Activated CD8-positive, alpha-beta T cell treated with anti-CD3 and anti-CD28 coated beads for 36 hours (primary cell): Measurements from ENCODE around the gene PSMB3. TPM values are rescaled to one million over a fixed set of nuclear protein-coding genes. Genes with fewer than 3 reads are reported as not detected.

Source experiments
- ATAC-seq: fragments of 200-7000 bp; cut with Tn5 transposase; one replicate; pipeline ENCODE4 v1.10.0; 2021; ENCODE audit warnings: mild to moderate bottlenecking, moderate library complexity
- CTCF ChIA-PET: fragments of 350-600 bp; sonication (Branson Sonifier 250); formaldehyde crosslinking; loops from one replicate; lab custom pipeline; 2021; ENCODE audit warnings: antibody characterized with exemption; lab: Charles Lee
- POLR2A ChIA-PET: fragments of 350-600 bp; sonication (Branson Sonifier 250); formaldehyde crosslinking; loops from one replicate; lab custom pipeline; 2021; ENCODE audit warnings: antibody characterized with exemption; lab: Charles Lee
- DNase-seq: peaks from one replicate; pipeline ENCODE4 v3.0.0-alpha.2; 2020
- H3K27ac Mint-ChIP-seq: one replicate; pipeline ENCODE4 v1.8.0; 2021; ENCODE audit warnings: mild to moderate bottlenecking, mixed read lengths
- H3K27me3 Mint-ChIP-seq: one replicate; pipeline ENCODE4 v1.8.0; 2021; ENCODE audit warnings: mixed read lengths
- H3K36me3 Mint-ChIP-seq: one replicate; pipeline ENCODE4 v1.8.0; 2021; ENCODE audit warnings: low read depth, mixed read lengths
- H3K4me1 Mint-ChIP-seq: one replicate; pipeline ENCODE4 v1.8.0; 2021; ENCODE audit warnings: low read depth, mixed read lengths
- H3K4me3 Mint-ChIP-seq: one replicate; pipeline ENCODE4 v1.8.0; 2021; ENCODE audit warnings: mild to moderate bottlenecking, moderate library complexity, mixed read lengths
- H3K9me3 Mint-ChIP-seq: one replicate; pipeline ENCODE4 v1.8.0; 2021; ENCODE audit warnings: mixed read lengths
- intact Hi-C: fragments of 100-400 bp; cut with micrococcal nuclease; formaldehyde crosslinking; loops from one replicate; pipeline ENCODE4 v1.10.0; 2022
- total RNA-seq, 2 experiments: library from RNA; stranded (reverse); gene quantifications; one replicate each; pipeline ENCODE4 v1.2.3, GENCODE V29; 2021
- TF ChIP-seq, protein P1 (sequence below): fragments of 200-600 bp; IDR thresholded peaks from one replicate; pipeline ENCODE4 v1.8.0; 2022; ENCODE audit warnings: antibody characterized with exemption, mild to moderate bottlenecking

Gene PSMB3
- total RNA-seq, 2 experiments from 2014 or later, result 275 to 279 TPM

DNA sequence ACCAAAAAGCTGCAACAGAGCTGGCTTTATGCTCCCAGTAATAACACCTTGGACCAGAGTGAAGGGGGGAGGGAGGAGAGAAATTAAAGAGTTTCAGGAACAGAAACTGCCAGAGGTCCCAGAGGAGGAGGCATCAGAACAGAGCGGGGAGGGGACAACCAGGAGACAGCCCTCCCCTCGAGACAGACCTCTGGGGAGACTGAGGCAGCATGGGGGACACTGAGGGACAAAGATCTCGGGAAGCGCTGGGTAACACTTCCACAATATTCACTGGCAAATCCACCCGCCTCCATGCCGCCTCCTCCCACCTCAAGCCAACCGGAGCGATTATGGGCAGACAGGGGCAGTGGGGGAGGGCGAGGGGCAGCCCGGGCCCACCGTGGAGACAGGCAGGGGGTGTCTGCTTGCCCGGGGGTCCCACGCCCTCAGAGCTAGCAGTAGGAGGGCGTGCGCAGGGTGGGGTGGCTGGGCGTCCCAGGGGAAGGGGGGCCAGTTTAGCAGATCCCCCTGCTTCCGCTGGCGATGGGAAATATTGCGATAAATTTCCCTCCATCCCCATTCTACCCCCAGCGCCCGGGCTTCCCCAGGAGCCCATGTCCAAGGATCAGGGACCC lies 5.6 kb upstream of the PSMB3 start:
- intact Hi-C loops, result no loop called here
- DNase-seq, result no peak
- H3K27ac Mint-ChIP-seq, result no peak overlapping the region
- no peaks in the 10 kb centered on the region for H3K9me3 Mint-ChIP-seq
- H3K4me3 Mint-ChIP-seq, result peak overlapping the region; percentile 41
- H3K36me3 Mint-ChIP-seq, result no peaks in the 10 kb centered on the region
- peaks cover 48% of the 10 kb centered on the region for H3K27me3 Mint-ChIP-seq
- TF ChIP-seq, protein P1, sequence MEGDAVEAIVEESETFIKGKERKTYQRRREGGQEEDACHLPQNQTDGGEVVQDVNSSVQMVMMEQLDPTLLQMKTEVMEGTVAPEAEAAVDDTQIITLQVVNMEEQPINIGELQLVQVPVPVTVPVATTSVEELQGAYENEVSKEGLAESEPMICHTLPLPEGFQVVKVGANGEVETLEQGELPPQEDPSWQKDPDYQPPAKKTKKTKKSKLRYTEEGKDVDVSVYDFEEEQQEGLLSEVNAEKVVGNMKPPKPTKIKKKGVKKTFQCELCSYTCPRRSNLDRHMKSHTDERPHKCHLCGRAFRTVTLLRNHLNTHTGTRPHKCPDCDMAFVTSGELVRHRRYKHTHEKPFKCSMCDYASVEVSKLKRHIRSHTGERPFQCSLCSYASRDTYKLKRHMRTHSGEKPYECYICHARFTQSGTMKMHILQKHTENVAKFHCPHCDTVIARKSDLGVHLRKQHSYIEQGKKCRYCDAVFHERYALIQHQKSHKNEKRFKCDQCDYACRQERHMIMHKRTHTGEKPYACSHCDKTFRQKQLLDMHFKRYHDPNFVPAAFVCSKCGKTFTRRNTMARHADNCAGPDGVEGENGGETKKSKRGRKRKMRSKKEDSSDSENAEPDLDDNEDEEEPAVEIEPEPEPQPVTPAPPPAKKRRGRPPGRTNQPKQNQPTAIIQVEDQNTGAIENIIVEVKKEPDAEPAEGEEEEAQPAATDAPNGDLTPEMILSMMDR, result no peak
- no peak for ATAC-seq
- peaks cover 37% of the 10 kb centered on the region for H3K4me1 Mint-ChIP-seq
- ChIA-PET POLR2A (interaction anchor here (0.8 to 1.9 kb wide), 4 partner anchors 16 to 46 kb away, joined by 3 to 8 read pairs (median 3); partner anchors contain the start of gene CISD3), CTCF (interaction anchor here (0.9 to 5.3 kb wide), 4 partner anchors 12 to 189 kb away, joined by 3 to 42 read pairs (median 6); no protein-coding TSS in a partner anchor)

DNA sequence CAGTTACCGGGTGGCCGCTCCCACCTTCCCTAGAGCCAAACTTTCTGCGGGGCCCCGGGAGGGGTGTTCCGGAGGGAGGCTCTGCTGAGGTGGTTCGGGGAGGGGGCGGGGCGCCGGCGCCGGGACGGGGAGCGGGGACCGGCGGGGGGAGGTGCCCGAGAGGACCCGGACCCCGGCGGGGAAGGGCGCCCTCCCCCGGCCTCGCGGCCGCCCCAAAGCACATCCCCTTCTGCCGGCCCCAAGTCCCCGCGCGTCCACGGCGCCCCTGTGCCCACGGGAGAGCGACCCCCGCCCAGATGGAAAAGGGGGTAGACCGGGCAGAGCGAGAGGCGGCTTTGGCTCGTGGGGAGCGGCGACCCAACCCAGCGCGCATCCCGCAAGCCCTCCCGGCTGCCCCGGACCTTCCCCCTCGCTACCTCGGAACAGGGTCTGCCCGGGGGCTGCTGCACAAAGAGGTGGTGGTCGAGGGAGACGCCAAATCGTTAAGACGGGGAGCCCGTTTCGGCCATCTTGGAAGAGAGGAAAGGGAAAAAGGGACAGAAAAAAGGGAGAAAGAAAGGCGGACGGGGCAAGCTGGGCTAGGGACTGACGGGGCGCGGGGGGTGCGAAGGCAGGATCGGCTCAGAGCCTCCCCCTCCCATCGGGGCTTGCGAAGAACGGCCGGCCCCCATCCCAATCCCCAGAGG lies 4.9 kb upstream of the PSMB3 start:
- Mint-ChIP-seq H3K4me1 (peaks cover 38% of the 10 kb centered on the region), H3K4me3 (peak overlapping the region; percentile 64), H3K27me3 (peaks cover 48% of the 10 kb centered on the region), H3K27ac (no peak overlapping the region), H3K9me3 (no peaks in the 10 kb centered on the region), H3K36me3 (peaks cover under 1% of the 10 kb centered on the region)
- DNase-seq (peak; percentile 23), ATAC-seq (no peak)
- ChIA-PET POLR2A (no interaction called here), CTCF (interaction anchor here (1.5 to 5.3 kb wide), 3 partner anchors 12 to 189 kb away, joined by 3 to 42 read pairs (median 10); no protein-coding TSS in a partner anchor)
- TF ChIP-seq, protein P1, result peak; percentile 12
- intact Hi-C loops, result no loop called here

DNA sequence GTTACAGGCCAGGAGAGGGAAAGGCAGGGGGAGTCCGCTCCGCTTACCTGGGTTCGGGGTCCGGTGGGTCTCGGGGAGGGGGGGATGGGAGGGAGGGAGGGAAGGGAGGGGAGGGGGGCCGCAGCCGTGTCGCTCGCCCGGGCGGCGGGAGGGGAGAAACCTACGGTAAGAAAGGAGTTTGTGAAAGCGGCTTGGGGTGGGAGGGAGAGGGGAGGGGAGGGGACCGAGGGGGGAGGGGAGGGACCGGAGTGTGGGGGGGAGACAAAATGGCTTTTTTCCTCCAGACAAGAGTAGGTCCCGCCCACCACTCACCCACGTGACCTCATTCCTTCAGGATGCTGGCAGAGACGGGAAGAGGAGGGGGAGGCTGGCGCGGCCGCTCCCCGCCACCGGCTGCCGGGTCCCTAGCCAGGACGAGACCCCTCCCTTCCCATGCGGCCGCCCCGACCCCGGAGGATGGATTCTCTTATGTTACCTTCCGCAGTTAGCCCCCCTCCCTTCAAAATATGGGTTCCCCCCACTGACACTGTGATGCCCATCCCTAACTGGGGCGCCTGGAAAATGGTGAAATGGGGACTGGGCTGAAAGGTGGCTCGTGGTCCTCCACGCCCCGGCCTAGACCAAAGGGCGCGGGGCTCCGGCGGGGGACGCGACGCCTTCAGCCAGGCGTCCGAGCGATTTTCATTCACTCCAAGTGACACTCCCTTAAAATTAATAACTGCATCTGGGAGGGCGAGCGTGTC lies 4.2 kb upstream of the PSMB3 start, which contains the start of gene PCGF2:
Gene PCGF2, minus strand, starts transcription at position 188 of the 743 bp plus-strand sequence. CDS start 7,934 bp downstream, outside the sequence.
- ATAC-seq (no peak), DNase-seq (peak; percentile 40)
- ChIA-PET POLR2A (no interaction called here), CTCF (interaction anchor here (2.7 kb wide), 1 partner anchor 13 kb away, joined by 13 read pairs; no protein-coding TSS in a partner anchor)
- Mint-ChIP-seq H3K4me3 (peak within 1 kb of the TSS; percentile 91), H3K36me3 (peaks cover 5% of the 10 kb centered on the region), H3K27ac (no peak within 1 kb of the TSS), H3K4me1 (peaks cover 36% of the 10 kb centered on the region), H3K27me3 (peaks cover 48% of the 10 kb centered on the region), H3K9me3 (no peaks in the 10 kb centered on the region)
- TF ChIP-seq, protein P1, result no peak
- intact Hi-C loops, result no loop called here

DNA sequence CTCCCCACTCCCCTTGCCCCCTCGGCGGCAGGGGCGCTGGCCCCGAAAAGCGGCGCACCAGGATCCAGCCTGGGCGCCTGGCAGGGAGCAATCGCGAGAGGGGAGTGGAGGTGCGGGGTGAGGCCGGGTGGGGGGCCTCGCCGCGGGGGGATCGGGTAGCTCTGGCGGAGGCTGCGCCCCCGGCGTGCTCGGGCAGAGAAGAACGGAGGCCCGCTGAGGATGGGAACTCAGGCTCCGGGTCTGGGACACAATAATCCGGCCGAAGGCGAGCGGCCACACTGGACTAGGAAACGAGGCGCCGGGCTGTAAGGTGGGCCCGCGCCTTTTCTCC lies 3.7 kb upstream of the PSMB3 start:
- Mint-ChIP-seq H3K36me3 (peaks cover 11% of the 10 kb centered on the region), H3K27ac (no peak overlapping the region), H3K4me1 (peaks cover 40% of the 10 kb centered on the region), H3K9me3 (no peaks in the 10 kb centered on the region), H3K27me3 (peaks cover 48% of the 10 kb centered on the region), H3K4me3 (peak overlapping the region; percentile 43)
- TF ChIP-seq, protein P1, result no peak
- intact Hi-C loops, result no loop called here
- ATAC-seq, result no peak
- CTCF ChIA-PET, result interaction anchor here (2.7 kb wide), 1 partner anchor 14 kb away, joined by 13 read pairs; no protein-coding TSS in a partner anchor
- no peak for DNase-seq
- POLR2A ChIA-PET, result interaction anchor here (1.0 kb wide), 1 partner anchor 73 kb away, joined by 3 read pairs; no protein-coding TSS in a partner anchor
